DMS153 (cell line): Measurements from ENCODE around the gene ANKDD1A.
A peak's percentile ranks its signal among the peaks of the same experiment; 100 is the strongest.

ENCODE experiments used
- DNase-seq: peaks from one replicate; lab custom pipeline; 2025; lab: John Stamatoyannopoulos, UW

Gene ANKDD1A

GRCh38 chr15:64911311-64912186 is at the start of gene ANKDD1A:
Gene ANKDD1A (plus strand): TSS chr15:64911902. CDS start chr15:64911931, 29 bp downstream.
- peak; percentile 38 for DNase-seq

DNA sequence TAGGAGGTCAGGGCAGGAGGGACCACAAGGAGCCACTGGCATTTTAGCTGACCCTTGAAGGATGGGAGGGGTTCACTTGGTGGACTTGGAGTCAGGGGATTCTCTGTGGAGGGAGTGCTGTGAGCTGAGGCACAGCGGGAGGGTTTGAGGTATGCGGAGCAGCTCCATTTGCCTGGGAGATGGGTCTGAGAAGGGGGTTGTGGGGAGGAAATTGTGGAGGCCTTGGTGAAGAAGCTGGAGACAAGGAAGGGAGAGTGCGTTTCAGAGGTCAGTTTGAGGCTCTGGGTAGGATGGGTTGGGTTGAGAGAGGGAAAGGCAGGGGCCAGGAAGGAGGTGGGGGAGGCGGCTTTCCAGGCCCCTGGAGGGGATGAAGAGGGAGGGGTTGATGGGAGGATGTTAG is 49.7 kb upstream of the ANKDD1A start:
- DNase-seq, result no peak

GRCh38 chr15:64862408-64862807 is 49.3 kb upstream of the ANKDD1A start:
- DNase-seq, result no peak

- no peak for DNase-seq
These were observed 47.6 kb upstream of the ANKDD1A start for GRCh38 chr15:64864068-64864467.

GRCh38 chr15:64865126-64865997 is 46.3 kb upstream of the ANKDD1A start:
- no peak for DNase-seq

- no peak for DNase-seq
These were observed 45.6 kb upstream of the ANKDD1A start for GRCh38 chr15:64865998-64866520.

DNA sequence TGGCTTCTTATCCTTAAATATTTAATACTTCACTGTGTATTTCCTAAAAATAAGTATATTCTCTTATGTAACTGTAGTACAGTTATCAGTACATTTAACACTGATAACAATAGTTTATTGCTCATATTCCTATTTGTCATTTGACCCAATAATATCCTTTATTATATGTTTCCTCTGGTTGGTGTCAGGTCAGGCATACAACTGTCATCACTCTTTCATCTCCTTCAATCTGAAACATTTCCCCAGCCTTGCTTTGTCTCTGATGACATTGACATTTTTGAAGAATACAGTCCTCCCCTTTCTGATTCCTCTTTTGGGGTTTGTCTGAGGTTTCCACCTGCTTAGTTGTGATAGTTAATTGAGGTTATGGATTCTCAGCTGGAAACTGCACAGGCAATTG is 42.2 kb upstream of the ANKDD1A start:
- DNase-seq, result no peak

DNA sequence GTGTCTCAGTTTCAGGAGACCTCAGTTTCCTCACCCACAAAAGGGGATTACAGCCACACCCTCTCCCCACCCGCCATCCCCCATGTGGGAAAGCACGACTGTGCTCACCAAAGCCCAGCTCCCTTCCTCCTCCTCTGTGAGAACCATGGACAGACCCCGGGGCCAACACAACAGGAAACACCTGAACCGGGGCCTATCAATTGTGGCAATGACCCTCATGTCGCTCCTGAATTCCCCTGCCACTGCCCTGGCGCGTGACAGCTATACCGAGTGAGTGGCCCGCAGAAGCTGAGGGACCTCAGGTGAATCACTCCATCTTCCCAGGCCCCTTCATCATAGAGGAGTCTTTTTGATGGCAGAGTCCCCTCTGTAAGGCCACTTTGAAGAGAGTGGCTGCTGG is 41.3 kb upstream of the ANKDD1A start:
- no peak for DNase-seq

GRCh38 chr15:64875641-64876223 is 36.0 kb upstream of the ANKDD1A start:
- no peak for DNase-seq

DNA sequence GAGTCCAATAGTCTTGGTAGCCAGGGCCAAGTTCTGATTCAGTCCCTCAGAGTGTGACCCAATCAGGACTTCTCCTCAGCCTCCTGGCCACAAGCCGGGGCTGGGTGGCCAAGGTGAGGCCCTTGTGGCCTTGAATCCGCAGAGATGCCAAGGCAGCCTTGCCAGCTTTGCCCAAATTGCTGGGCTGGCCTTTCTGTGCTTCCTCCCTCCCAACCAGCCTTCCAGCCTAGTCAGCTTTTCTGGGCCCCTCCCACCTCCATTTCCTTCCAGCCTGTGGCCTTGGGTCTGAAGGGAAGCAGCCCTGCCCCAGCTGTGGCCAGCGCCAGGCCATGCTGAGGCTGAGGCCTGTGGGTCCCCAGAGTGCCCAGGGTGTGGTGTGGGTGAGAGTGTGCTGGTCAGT is 34.3 kb upstream of the ANKDD1A start:
- DNase-seq, result no peak

DNA sequence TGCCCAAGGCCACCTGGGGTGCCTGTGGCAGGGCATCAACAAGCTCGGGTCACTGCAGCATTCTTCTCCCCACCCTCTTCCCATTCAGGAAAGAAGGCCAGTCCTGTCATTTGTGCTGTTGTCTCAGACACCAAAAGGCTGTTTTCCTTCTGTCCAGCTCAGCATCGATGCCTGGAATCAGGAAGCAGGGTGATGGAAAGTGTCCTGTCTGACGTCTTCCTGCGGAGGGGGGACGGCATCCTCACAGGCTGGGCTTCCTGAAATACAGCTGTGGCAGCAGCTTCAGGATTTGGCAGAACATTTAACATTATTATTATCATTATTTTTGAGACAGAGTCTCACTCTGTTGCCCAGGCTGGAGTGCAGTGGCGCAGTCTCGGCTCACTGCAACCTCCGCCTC is 33.0 kb upstream of the ANKDD1A start:
- DNase-seq, result no peak

DNA sequence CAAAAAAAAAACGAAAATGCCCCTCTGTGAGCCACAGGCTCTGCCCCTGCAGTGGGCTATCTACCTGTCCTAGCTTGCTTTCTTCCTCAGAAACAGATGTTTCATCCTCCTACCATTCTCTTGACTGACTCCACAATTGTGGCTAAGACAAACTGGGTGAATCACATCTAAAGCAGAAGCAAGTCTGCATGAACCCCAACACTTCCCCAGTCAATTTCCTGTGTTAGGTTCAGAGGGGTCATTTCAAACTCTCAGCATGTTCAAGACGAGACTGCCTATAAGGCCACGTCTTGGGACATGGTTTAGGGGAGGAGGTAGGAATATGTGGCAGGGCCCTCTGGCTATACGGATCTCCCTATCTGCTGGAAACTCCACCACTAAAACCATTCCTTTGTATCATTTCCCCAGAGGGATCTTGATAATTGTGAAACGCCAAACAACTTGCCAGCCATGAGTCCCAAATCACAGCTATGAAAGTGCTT is 28.6 kb upstream of the ANKDD1A start:
- DNase-seq, result no peak

- no peak for DNase-seq
These were observed 27.6 kb upstream of the ANKDD1A start for GRCh38 chr15:64883997-64884511.

DNA sequence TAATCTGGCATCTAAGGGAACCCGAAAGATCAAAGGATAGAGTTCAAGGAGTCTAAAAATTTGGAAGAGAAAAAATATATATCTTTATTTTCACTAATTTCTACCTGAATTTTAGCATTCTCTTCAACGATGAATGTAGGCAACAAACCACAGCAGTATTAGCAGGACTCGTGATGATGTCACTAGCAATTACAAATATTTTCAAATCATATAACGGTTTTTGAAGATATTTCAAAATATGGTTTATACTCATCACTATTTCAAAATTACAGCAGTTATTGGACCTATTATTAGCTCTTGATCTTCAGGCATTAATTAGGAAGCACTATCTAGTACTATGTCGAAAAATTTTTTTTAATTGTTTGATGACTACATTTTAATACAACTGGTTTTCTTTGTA is 27.0 kb upstream of the ANKDD1A start:
- DNase-seq, result no peak

DNA sequence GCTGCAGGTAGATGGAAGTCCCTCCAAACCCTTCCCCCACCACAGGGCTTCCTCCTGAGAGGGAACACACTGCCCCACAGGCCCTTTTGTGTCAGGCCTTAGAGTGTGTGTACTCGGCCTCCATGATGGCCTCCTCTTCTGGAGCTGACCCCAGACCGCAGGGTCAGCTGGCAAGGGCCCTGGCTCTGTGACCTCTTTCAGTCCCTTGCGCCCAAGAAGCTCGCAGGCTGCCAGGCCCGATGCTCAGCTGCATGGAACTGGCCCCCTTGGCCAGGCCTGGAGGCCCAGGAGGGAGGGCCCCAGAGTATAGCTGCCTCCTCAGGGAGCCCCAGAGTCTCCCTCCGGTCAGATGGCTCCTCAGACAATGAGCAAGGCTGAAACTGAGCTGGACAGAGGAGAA is 23.4 kb upstream of the ANKDD1A start:
- no peak for DNase-seq

GRCh38 chr15:64891561-64891960 is 20.1 kb upstream of the ANKDD1A start:
- DNase-seq, result no peak

- no peak for DNase-seq
These were observed 18.8 kb upstream of the ANKDD1A start for GRCh38 chr15:64892847-64893403.

- DNase-seq, result peak; percentile 84
These were observed 18.0 kb upstream of the ANKDD1A start for GRCh38 chr15:64893481-64894394.

DNA sequence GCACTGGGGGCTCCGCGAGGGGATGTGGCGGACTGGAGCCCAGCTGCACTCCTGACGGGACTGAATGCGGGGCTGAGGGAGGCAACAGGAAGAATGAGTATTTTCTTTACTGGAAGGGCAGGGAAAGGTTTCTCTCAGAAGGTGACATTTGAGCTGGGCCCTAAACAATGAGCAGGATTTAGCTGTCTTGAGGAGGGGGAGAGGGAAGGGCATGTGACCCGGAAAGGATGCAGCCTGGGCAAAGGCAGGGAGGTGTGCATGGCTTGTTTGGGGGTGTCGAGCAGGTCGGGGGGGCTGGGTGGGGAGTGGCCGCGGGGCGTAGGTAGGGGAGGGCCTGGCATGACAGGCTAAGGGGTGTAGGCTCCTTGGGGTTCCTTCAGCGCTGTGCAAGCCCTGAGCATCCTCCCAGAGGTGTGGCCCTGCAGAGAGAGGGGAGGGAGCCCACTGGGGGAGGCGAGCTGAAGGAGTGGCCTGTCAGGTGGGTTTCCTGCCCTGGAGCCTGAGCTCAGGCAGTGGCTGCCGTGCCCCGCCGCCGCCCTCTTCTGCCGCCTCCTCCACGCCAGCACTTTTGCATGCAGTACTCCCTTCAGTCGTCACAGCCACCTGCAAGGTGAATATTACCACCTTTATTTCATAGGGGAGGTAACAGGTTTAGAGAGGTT is 17.2 kb upstream of the ANKDD1A start:
- peak; percentile 3 for DNase-seq
